ENCODE results near the gene ERMN.
"Not testable (repeated sequence)": the region's sequence is repeated elsewhere in the genome, so short reads cannot be mapped to it uniquely, and the experiment has no call there.

ERMN gene

GRCh38 chr2:157325786-157326185 is at the start of gene ERMN:
ERMN (minus strand) TSS chr2:157325824; CDS start chr2:157325642, 182 bp downstream.
- Mint-ChIP-seq H3K4me1 (ENCODE audit: low read depth) (peaks cover 18% of the 10 kb centered on the region), H3K4me3 (no peak within 1 kb of the TSS), H3K27me3 (no peaks in the 10 kb centered on the region), H3K9me3 (no peaks in the 10 kb centered on the region), H3K36me3 (ENCODE audit: low read depth) (no peaks in the 10 kb centered on the region), H3K27ac (no peak within 1 kb of the TSS)
- intact Hi-C loops (cut with micrococcal nuclease) = loop anchor here (2.0 to 5.0 kb wide), 3 partner anchors 102 to 271 kb away; no protein-coding TSS in a partner anchor

GRCh38 chr2:157375384-157375783 is 49.8 kb upstream of the ERMN start:
- H3K27ac Mint-ChIP-seq = no peak overlapping the region
- H3K9me3 Mint-ChIP-seq = peaks cover 33% of the 10 kb centered on the region
- peaks cover 9% of the 10 kb centered on the region for H3K4me1 Mint-ChIP-seq (ENCODE audit: low read depth)
- peaks cover 20% of the 10 kb centered on the region for H3K36me3 Mint-ChIP-seq (ENCODE audit: low read depth)
- H3K27me3 Mint-ChIP-seq = no peaks in the 10 kb centered on the region
- intact Hi-C loops (cut with micrococcal nuclease) = no loop called here
- no peak overlapping the region for H3K4me3 Mint-ChIP-seq

GRCh38 chr2:157368508-157368907 is 42.9 kb upstream of the ERMN start:
- H3K9me3 Mint-ChIP-seq; H3K4me1 Mint-ChIP-seq (ENCODE audit: low read depth); H3K27ac Mint-ChIP-seq; H3K36me3 Mint-ChIP-seq (ENCODE audit: low read depth); intact Hi-C loops (cut with micrococcal nuclease); H3K4me3 Mint-ChIP-seq; H3K27me3 Mint-ChIP-seq: not testable (repeated sequence)

- no peaks in the 10 kb centered on the region for H3K27me3 Mint-ChIP-seq
- intact Hi-C loops (cut with micrococcal nuclease) = no loop called here
- H3K4me1 Mint-ChIP-seq (ENCODE audit: low read depth) = peaks cover 8% of the 10 kb centered on the region
- H3K36me3 Mint-ChIP-seq (ENCODE audit: low read depth) = no peaks in the 10 kb centered on the region
- peaks cover 5% of the 10 kb centered on the region for H3K9me3 Mint-ChIP-seq
- H3K4me3 Mint-ChIP-seq = no peak overlapping the region
- no peak overlapping the region for H3K27ac Mint-ChIP-seq
These were observed 42.1 kb upstream of the ERMN start for GRCh38 chr2:157367704-157368103.

- Mint-ChIP-seq H3K36me3 (ENCODE audit: low read depth) (peaks cover 15% of the 10 kb centered on the region), H3K4me1 (ENCODE audit: low read depth) (peaks cover 8% of the 10 kb centered on the region), H3K27ac (no peak overlapping the region), H3K9me3 (peaks cover 27% of the 10 kb centered on the region), H3K4me3 (no peak overlapping the region), H3K27me3 (no peaks in the 10 kb centered on the region)
- intact Hi-C loops (cut with micrococcal nuclease) = no loop called here
These were observed 38.8 kb upstream of the ERMN start for GRCh38 chr2:157364257-157364974.

GRCh38 chr2:157363612-157364101 is 38.0 kb upstream of the ERMN start:
- Mint-ChIP-seq H3K27ac (no peak overlapping the region), H3K4me1 (ENCODE audit: low read depth) (peaks cover 8% of the 10 kb centered on the region), H3K9me3 (peaks cover 27% of the 10 kb centered on the region), H3K4me3 (no peak overlapping the region), H3K36me3 (ENCODE audit: low read depth) (peaks cover 15% of the 10 kb centered on the region), H3K27me3 (no peaks in the 10 kb centered on the region)
- intact Hi-C loops (cut with micrococcal nuclease) = no loop called here

- peaks cover 8% of the 10 kb centered on the region for H3K4me1 Mint-ChIP-seq (ENCODE audit: low read depth)
- H3K36me3 Mint-ChIP-seq (ENCODE audit: low read depth) = peaks cover 15% of the 10 kb centered on the region
- H3K4me3 Mint-ChIP-seq = no peak overlapping the region
- intact Hi-C loops (cut with micrococcal nuclease) = no loop called here
- H3K27ac Mint-ChIP-seq = no peak overlapping the region
- H3K27me3 Mint-ChIP-seq = no peaks in the 10 kb centered on the region
- peaks cover 27% of the 10 kb centered on the region for H3K9me3 Mint-ChIP-seq
These were observed 37.0 kb upstream of the ERMN start for GRCh38 chr2:157362627-157363026.

GRCh38 chr2:157361526-157361925 is 35.9 kb upstream of the ERMN start:
- Mint-ChIP-seq H3K9me3 (peaks cover 27% of the 10 kb centered on the region), H3K4me1 (ENCODE audit: low read depth) (peaks cover 8% of the 10 kb centered on the region), H3K36me3 (ENCODE audit: low read depth) (peaks cover 15% of the 10 kb centered on the region), H3K27me3 (no peaks in the 10 kb centered on the region), H3K27ac (no peak overlapping the region), H3K4me3 (no peak overlapping the region)
- intact Hi-C loops (cut with micrococcal nuclease) = no loop called here

GRCh38 chr2:157359628-157360027 is 34.0 kb upstream of the ERMN start:
- peaks cover 27% of the 10 kb centered on the region for H3K9me3 Mint-ChIP-seq
- peaks cover 8% of the 10 kb centered on the region for H3K4me1 Mint-ChIP-seq (ENCODE audit: low read depth)
- H3K36me3 Mint-ChIP-seq (ENCODE audit: low read depth) = peaks cover 15% of the 10 kb centered on the region
- no peak overlapping the region for H3K27ac Mint-ChIP-seq
- intact Hi-C loops (cut with micrococcal nuclease) = loop anchor here (10.0 kb wide), 1 partner anchor 45 kb away; no protein-coding TSS in a partner anchor
- no peaks in the 10 kb centered on the region for H3K27me3 Mint-ChIP-seq
- no peak overlapping the region for H3K4me3 Mint-ChIP-seq

- H3K4me1 Mint-ChIP-seq (ENCODE audit: low read depth) = no peaks in the 10 kb centered on the region
- no peak overlapping the region for H3K27ac Mint-ChIP-seq
- H3K36me3 Mint-ChIP-seq (ENCODE audit: low read depth) = no peaks in the 10 kb centered on the region
- intact Hi-C loops (cut with micrococcal nuclease) = loop anchor here (10.0 kb wide), 1 partner anchor 49 kb away; no protein-coding TSS in a partner anchor
- H3K27me3 Mint-ChIP-seq = no peaks in the 10 kb centered on the region
- H3K4me3 Mint-ChIP-seq = no peak overlapping the region
- H3K9me3 Mint-ChIP-seq = peaks cover 1% of the 10 kb centered on the region
These were observed 30.0 kb upstream of the ERMN start for GRCh38 chr2:157355618-157356017.

- Mint-ChIP-seq H3K27me3 (no peaks in the 10 kb centered on the region), H3K36me3 (ENCODE audit: low read depth) (peaks cover 4% of the 10 kb centered on the region), H3K27ac (no peak overlapping the region), H3K9me3 (peaks cover 6% of the 10 kb centered on the region), H3K4me3 (no peak overlapping the region), H3K4me1 (ENCODE audit: low read depth) (no peaks in the 10 kb centered on the region)
- intact Hi-C loops (cut with micrococcal nuclease) = loop anchor here (10.0 kb wide), 1 partner anchor 55 kb away; no protein-coding TSS in a partner anchor
These were observed 24.4 kb upstream of the ERMN start for GRCh38 chr2:157349949-157350515.

- Mint-ChIP-seq H3K27ac (no peak overlapping the region), H3K27me3 (no peaks in the 10 kb centered on the region), H3K36me3 (ENCODE audit: low read depth) (peaks cover 19% of the 10 kb centered on the region), H3K9me3 (peaks cover 22% of the 10 kb centered on the region), H3K4me3 (no peak overlapping the region), H3K4me1 (ENCODE audit: low read depth) (no peaks in the 10 kb centered on the region)
- intact Hi-C loops (cut with micrococcal nuclease) = no loop called here
These were observed 22.8 kb upstream of the ERMN start for GRCh38 chr2:157348291-157348921.

- Mint-ChIP-seq H3K36me3 (ENCODE audit: low read depth) (peaks cover 30% of the 10 kb centered on the region), H3K27me3 (no peaks in the 10 kb centered on the region), H3K4me3 (no peak overlapping the region), H3K9me3 (peaks cover 48% of the 10 kb centered on the region), H3K27ac (no peak overlapping the region), H3K4me1 (ENCODE audit: low read depth) (no peaks in the 10 kb centered on the region)
- intact Hi-C loops (cut with micrococcal nuclease) = no loop called here
These were observed 20.2 kb upstream of the ERMN start for GRCh38 chr2:157345647-157346389.

GRCh38 chr2:157341381-157341780 is 15.8 kb upstream of the ERMN start:
- H3K27me3 Mint-ChIP-seq; H3K4me1 Mint-ChIP-seq (ENCODE audit: low read depth); H3K27ac Mint-ChIP-seq; H3K4me3 Mint-ChIP-seq; intact Hi-C loops (cut with micrococcal nuclease): not testable (repeated sequence)
- peaks cover 48% of the 10 kb centered on the region for H3K9me3 Mint-ChIP-seq
- H3K36me3 Mint-ChIP-seq (ENCODE audit: low read depth) = peaks cover 30% of the 10 kb centered on the region
